WTC11 (cell line): Measurements from ENCODE around the gene TOMM7. TPM values are rescaled to one million over a fixed set of nuclear protein-coding genes. Genes with fewer than 3 reads are reported as not detected.

Experiments
- ATAC-seq: fragments of 200-7000 bp; cut with Tn5 transposase; 2 replicates; pipeline ENCODE4 v1.10.0; 2021; ENCODE audit warnings: mild to moderate bottlenecking, moderate library complexity
- CTCF ChIA-PET: fragments of 300-600 bp; sonication (Branson Sonifier 250); formaldehyde crosslinking; loops from one replicate; lab custom pipeline; 2021; ENCODE audit warnings: antibody characterized with exemption; lab: Charles Lee
- POLR2A ChIA-PET: fragments of 350-600 bp; sonication (Branson Sonifier 250); formaldehyde crosslinking; loops from one replicate; lab custom pipeline; 2021; ENCODE audit warnings: antibody characterized with exemption; lab: Charles Lee
- DNase-seq: peaks from one replicate; pipeline ENCODE4 v3.0.0; 2021; ENCODE audit warnings: low spot score
- H3K27ac Mint-ChIP-seq: 2 replicates; pipeline ENCODE4 v1.8.0; 2021; ENCODE audit warnings: mixed read lengths
- H3K27me3 Mint-ChIP-seq: 2 replicates; pipeline ENCODE4 v1.8.0; 2021; ENCODE audit warnings: low read depth, mild to moderate bottlenecking, moderate library complexity, mixed read lengths
- H3K36me3 Mint-ChIP-seq: 2 replicates; pipeline ENCODE4 v1.8.0; 2021; ENCODE audit warnings: mixed read lengths
- H3K4me1 Mint-ChIP-seq: 2 replicates; pipeline ENCODE4 v1.8.0; 2022; ENCODE audit warnings: mixed read lengths
- H3K4me3 Mint-ChIP-seq: 2 replicates; pipeline ENCODE4 v1.8.0; 2021; ENCODE audit warnings: mild to moderate bottlenecking, moderate library complexity, mixed read lengths
- H3K9me3 Mint-ChIP-seq: 2 replicates; pipeline ENCODE4 v1.8.0; 2021; ENCODE audit warnings: mixed read lengths
- E2F1 ChIP-seq: sonication (generic); formaldehyde crosslinking; IDR thresholded peaks from 2 replicates; pipeline ENCODE4 v1.8.0; 2022; ENCODE audit warnings: mild to moderate bottlenecking, missing genetic modification reagents
- E2F5 ChIP-seq: sonication (generic); formaldehyde crosslinking; IDR thresholded peaks from 2 replicates; pipeline ENCODE4 v1.8.1; 2022; ENCODE audit warnings: mild to moderate bottlenecking, moderate library complexity, missing genetic modification reagents
- EMX1 ChIP-seq: fragments of 250-450 bp; sonication (Bioruptor Pico); IDR thresholded peaks from 2 replicates; pipeline ENCODE4 v1.8.0; 2021; ENCODE audit warnings: mild to moderate bottlenecking
- ERG ChIP-seq: fragments of 250-450 bp; sonication (Bioruptor Pico); IDR thresholded peaks from 2 replicates; pipeline ENCODE4 v1.8.0; 2021; ENCODE audit warnings: mild to moderate bottlenecking
- FOXJ3 ChIP-seq: sonication (generic); formaldehyde crosslinking; IDR thresholded peaks from 2 replicates; pipeline ENCODE4 v1.9.0; 2021; ENCODE audit warnings: missing genetic modification reagents, mild to moderate bottlenecking, borderline replicate concordance
- FOXP1 ChIP-seq: sonication (generic); formaldehyde crosslinking; IDR thresholded peaks from 2 replicates; pipeline ENCODE4 v1.8.0; 2022; ENCODE audit warnings: missing genetic modification reagents, mild to moderate bottlenecking, moderate library complexity, borderline replicate concordance
- GRHL2 ChIP-seq: fragments of 250-450 bp; sonication (Bioruptor Pico); IDR thresholded peaks from 2 replicates; pipeline ENCODE4 v1.8.0; 2022; ENCODE audit warnings: mild to moderate bottlenecking, moderate library complexity; ENCODE audit not compliant: insufficient replicate concordance, severe bottlenecking
- HMGXB4 ChIP-seq: sonication (generic); formaldehyde crosslinking; IDR thresholded peaks from 2 replicates; pipeline ENCODE4 v1.8.1; 2023; ENCODE audit warnings: mild to moderate bottlenecking, moderate library complexity, missing genetic modification reagents
- MXD4 ChIP-seq: fragments of 250-450 bp; sonication (Bioruptor Pico); IDR thresholded peaks from 2 replicates; pipeline ENCODE4 v1.8.0; 2021; ENCODE audit warnings: mild to moderate bottlenecking, moderate library complexity, borderline replicate concordance
- NFATC4 ChIP-seq: fragments of 250-450 bp; sonication (Bioruptor Pico); IDR thresholded peaks from 2 replicates; pipeline ENCODE4 v1.9.0; 2021; ENCODE audit warnings: mild to moderate bottlenecking
- SMAD3 ChIP-seq: sonication (generic); formaldehyde crosslinking; IDR thresholded peaks from 2 replicates; pipeline ENCODE4 v1.8.0; 2022; ENCODE audit warnings: missing genetic modification reagents, mild to moderate bottlenecking, borderline replicate concordance
- USF2 ChIP-seq: sonication (generic); formaldehyde crosslinking; IDR thresholded peaks from 2 replicates; pipeline ENCODE4 v1.8.1; 2023; ENCODE audit warnings: mild to moderate bottlenecking, missing genetic modification reagents, moderate library complexity
- ZNF281 ChIP-seq: sonication (generic); formaldehyde crosslinking; IDR thresholded peaks from 2 replicates; pipeline ENCODE4 v1.8.0; 2023; ENCODE audit warnings: mild to moderate bottlenecking, missing genetic modification reagents
- ZNF396 ChIP-seq: fragments of 250-450 bp; sonication (Bioruptor Pico); IDR thresholded peaks from 2 replicates; pipeline ENCODE4 v1.8.0; 2021; ENCODE audit warnings: mild to moderate bottlenecking, moderate library complexity, borderline replicate concordance
- ZNF416 ChIP-seq: fragments of 250-450 bp; sonication (Bioruptor Pico); IDR thresholded peaks from 2 replicates; pipeline ENCODE4 v1.9.0; 2021; ENCODE audit warnings: mild to moderate bottlenecking, inconsistent platforms
- ZNF512 ChIP-seq: sonication (generic); formaldehyde crosslinking; IDR thresholded peaks from 2 replicates; pipeline ENCODE4 v1.8.1; 2022; ENCODE audit warnings: missing genetic modification reagents, borderline replicate concordance
- ZNF671 ChIP-seq: fragments of 250-450 bp; sonication (Bioruptor Pico); IDR thresholded peaks from 2 replicates; pipeline ENCODE4 v1.8.0; 2021; ENCODE audit warnings: mild to moderate bottlenecking
- total RNA-seq: library from RNA; stranded (reverse); gene quantifications from 3 replicates; pipeline ENCODE4 v1.2.3, GENCODE V29; 2021

TOMM7 gene
- total RNA-seq, 1 experiment from 2014 or later, result 500 TPM

- ATAC-seq (no peak), DNase-seq (no peak)
- H3K4me3 Mint-ChIP-seq, result no peak overlapping the region
- POLR2A ChIA-PET, result interaction anchor here (0.9 to 1.3 kb wide), 2 partner anchors 49 to 93 kb away, joined by 3 to 4 read pairs; no protein-coding TSS in a partner anchor
- peaks cover 57% of the 10 kb centered on the region for H3K4me1 Mint-ChIP-seq
- CTCF ChIA-PET, result interaction anchor here (0.6 to 2.5 kb wide), 16 partner anchors 9 to 385 kb away, joined by 3 to 18 read pairs (median 4); partner anchors contain the start of gene IL6
- H3K27me3 Mint-ChIP-seq, result no peaks in the 10 kb centered on the region
- TF ChIP-seq HMGXB4 (CRISPR knock-in tag) (no peak), EMX1 (CRISPR knock-in tag) (peak; percentile 22; the same call in 1 of the 2 replicates), ZNF416 (CRISPR knock-in tag) (0 out of 2 replicates have a peak, but pooled peaks have one; percentile 32), ZNF671 (CRISPR knock-in tag) (peak; percentile 23; the same call in 1 of the 2 replicates), NFATC4 (CRISPR knock-in tag) (peak; percentile 73; the same call in 1 of the 2 replicates), ZNF512 (CRISPR knock-in tag) (no peak)
- H3K9me3 Mint-ChIP-seq, result no peaks in the 10 kb centered on the region
- peak overlapping the region; percentile 85 for H3K27ac Mint-ChIP-seq
- H3K36me3 Mint-ChIP-seq, result peaks cover 64% of the 10 kb centered on the region
These were observed 37.1 kb upstream of the TOMM7 start for GRCh38 chr7:22859641-22860290.

- ChIA-PET CTCF (interaction anchor here (1.0 to 2.5 kb wide), 3 partner anchors 132 to 300 kb away, joined by 4 to 18 read pairs (median 6); partner anchors contain the start of gene IL6), POLR2A (no interaction called here)
- ATAC-seq (peak; percentile 1; the same call in 1 of the 2 replicates), DNase-seq (no peak)
- H3K27ac Mint-ChIP-seq, result peak overlapping the region; percentile 85
- H3K4me1 Mint-ChIP-seq, result peaks cover 50% of the 10 kb centered on the region
- H3K4me3 Mint-ChIP-seq, result no peak overlapping the region
- TF ChIP-seq ZNF671 (CRISPR knock-in tag), result peak; percentile 81; the same call in 1 of the 2 replicates
- 0 out of 2 replicates have a peak, but pooled peaks have one; percentile 49 for TF ChIP-seq ERG (CRISPR knock-in tag)
- peak; percentile 39; the same call in 1 of the 2 replicates for TF ChIP-seq EMX1 (CRISPR knock-in tag)
- peak; percentile 78 for TF ChIP-seq NFATC4 (CRISPR knock-in tag)
- TF ChIP-seq FOXP1 (CRISPR knock-in tag), result no peak
- no peak for TF ChIP-seq GRHL2 (CRISPR knock-in tag)
- no peak for TF ChIP-seq USF2
- H3K27me3 Mint-ChIP-seq, result no peaks in the 10 kb centered on the region
- no peaks in the 10 kb centered on the region for H3K9me3 Mint-ChIP-seq
- peaks cover 60% of the 10 kb centered on the region for H3K36me3 Mint-ChIP-seq
These were observed 36.3 kb upstream of the TOMM7 start for GRCh38 chr7:22858640-22859561.

- H3K27ac Mint-ChIP-seq, result peak overlapping the region; percentile 85
- H3K4me1 Mint-ChIP-seq, result peaks cover 55% of the 10 kb centered on the region
- ChIA-PET POLR2A (no interaction called here), CTCF (interaction anchor here (1.0 kb wide), 1 partner anchor 299 kb away, joined by 4 read pairs; no protein-coding TSS in a partner anchor)
- ATAC-seq, result no peak
- H3K27me3 Mint-ChIP-seq, result peaks cover 2% of the 10 kb centered on the region; the same call in 1 of the 2 replicates
- H3K4me3 Mint-ChIP-seq, result no peak overlapping the region
- H3K9me3 Mint-ChIP-seq, result no peaks in the 10 kb centered on the region
- peaks cover 56% of the 10 kb centered on the region for H3K36me3 Mint-ChIP-seq
- DNase-seq, result no peak
- no peak for TF ChIP-seq FOXJ3 (CRISPR knock-in tag)
- TF ChIP-seq E2F1 (CRISPR knock-in tag), result no peak
- TF ChIP-seq MXD4 (CRISPR knock-in tag), result no peak
- TF ChIP-seq EMX1 (CRISPR knock-in tag), result no peak
- no peak for TF ChIP-seq ZNF396 (CRISPR knock-in tag)
- no peak for TF ChIP-seq ZNF281 (CRISPR knock-in tag)
- no peak for TF ChIP-seq E2F5 (CRISPR knock-in tag)
- no peak for TF ChIP-seq SMAD3 (CRISPR knock-in tag)
These were observed 35.6 kb upstream of the TOMM7 start for GRCh38 chr7:22858274-22858639.
